Tibial nerve (tissue), 4 donors: ENCODE results near the gene GMCL2. TPM values are rescaled to one million over a fixed set of nuclear protein-coding genes. Genes with fewer than 3 reads are reported as not detected.

Experiments
- DNase-seq, 2 donors: peaks; one replicate each; pipeline ENCODE4 v3.0.0-alpha.2; 2019; ENCODE audit warnings: low spot score in 2 of 2
- H3K27ac ChIP-seq, 4 donors: fragments of 200-600 bp; sonication (generic) in 3 of 4; one replicate each; pipeline ENCODE4 v1.5.1; 2017 to 2019; ENCODE audit warnings: mild to moderate bottlenecking in 1 of 4
- H3K27me3 ChIP-seq, 2 donors: fragments of 200-600 bp; sonication (generic) in 1 of 2; one replicate each; pipeline versions ENCODE4 v1.5.1 to v1.6.0; 2017 to 2019
- H3K36me3 ChIP-seq, 3 donors: fragments of 200-600 bp; sonication (generic); one replicate each; pipeline ENCODE4 v1.5.1; 2018 to 2019
- H3K4me1 ChIP-seq, 4 donors: fragments of 200-600 bp; sonication (generic) in 3 of 4; one replicate each; pipeline ENCODE4 v1.5.1; 2017 to 2019
- H3K4me3 ChIP-seq, 4 donors: fragments of 200-600 bp; sonication (generic) in 3 of 4; one replicate each; pipeline ENCODE4 v1.5.1; 2017 to 2019; ENCODE audit warnings: mild to moderate bottlenecking in 1 of 4, moderate library complexity in 1 of 4
- H3K9me3 ChIP-seq, 4 donors: fragments of 200-600 bp; sonication (generic) in 3 of 4; one replicate each; pipeline ENCODE4 v1.5.1; 2017 to 2019
- CTCF ChIP-seq, 5 experiments: fragments of 200-600 bp in 3 of 5; fragments of 450-650 bp in 2 of 5; sonication (generic) in 3 of 5; IDR thresholded peaks; one replicate each; pipeline ENCODE4 v1.5.1; 2016 to 2019; ENCODE audit warnings: antibody characterized with exemption in 5 of 5, mild to moderate bottlenecking in 3 of 5, moderate library complexity in 2 of 5
- EP300 ChIP-seq, 2 donors: sonication (generic); formaldehyde crosslinking; IDR thresholded peaks; one replicate each; pipeline ENCODE4 v1.6.1; 2017; ENCODE audit warnings: antibody characterized with exemption in 2 of 2, mild to moderate bottlenecking in 1 of 2
- POLR2A ChIP-seq, 2 donors: fragments of 450-650 bp; IDR thresholded peaks; one replicate each; pipeline ENCODE4 v1.6.1; 2017; ENCODE audit warnings: antibody characterized with exemption in 2 of 2, mild to moderate bottlenecking in 2 of 2, moderate library complexity in 2 of 2
- WGBS, 2 donors: methylation state at CpG; one replicate each; pipeline ENCODE4 v1.1.5; 2018; 5-methylcytosine and 5-hydroxymethylcytosine counted together
- total RNA-seq, 4 donors: library from RNA; depleted of rRNA; stranded (reverse); fragments of >200 nt; gene quantifications; one replicate each; pipeline ENCODE4 v1.1.0, GENCODE V29; 2016

GMCL2 gene
- total RNA-seq, 4 donors from 2014 or later: not detected

- DNase-seq: peak; percentile 64 to 84
- WGBS, 2 donors: 24 to 30% methylated on average over 12 of the region's 12 CpGs
- Histone ChIP-seq H3K4me1 (peaks cover 0 to 73% (median 39%) of the 10 kb centered on the region in 4 donors), H3K9me3 (no peaks in the 10 kb centered on the region), H3K36me3 (peaks cover 0 to 15% (median 0%) of the 10 kb centered on the region in 3 donors), H3K4me3 (no peak overlapping the region), H3K27ac (peak overlapping the region in 1 of 4 donors; percentile 53), H3K27me3 (no peaks in the 10 kb centered on the region)
- TF ChIP-seq CTCF (IDR thresholded peaks at IDR 0.05): peak; percentile 45 to 67 (median 55)
- no peak for TF ChIP-seq POLR2A (IDR thresholded peaks at IDR 0.05)
Measured at GRCh38 chr5:178234750-178235587, 47.8 kb upstream of the GMCL2 start.

- no peak for TF ChIP-seq CTCF (IDR thresholded peaks at IDR 0.05)
- TF ChIP-seq EP300 (IDR thresholded peaks at IDR 0.05): no peak
- TF ChIP-seq POLR2A (IDR thresholded peaks at IDR 0.05): no peak
- 80 to 88% methylated on average over 7 of the region's 7 CpGs for WGBS, 2 donors
- no peaks in the 10 kb centered on the region for H3K27me3 ChIP-seq
- H3K4me1 ChIP-seq: peaks cover 0 to 77% (median 43%) of the 10 kb centered on the region in 4 donors
- H3K4me3 ChIP-seq: no peak overlapping the region
- no peak overlapping the region for H3K27ac ChIP-seq
- peaks cover 0 to 22% (median 0%) of the 10 kb centered on the region in 3 donors for H3K36me3 ChIP-seq
- DNase-seq: no peak
- no peaks in the 10 kb centered on the region for H3K9me3 ChIP-seq
Measured at GRCh38 chr5:178234121-178234749, 47.1 kb upstream of the GMCL2 start.

- 64 to 71% methylated on average over 9 to 11 of the region's 11 CpGs for WGBS, 2 donors
- H3K9me3 ChIP-seq: no peaks in the 10 kb centered on the region
- H3K4me1 ChIP-seq: peaks cover 0 to 66% (median 38%) of the 10 kb centered on the region in 4 donors
- peak overlapping the region; percentile 94 to 97 (median 96) for H3K27ac ChIP-seq
- DNase-seq: no peak
- peaks cover 0 to 35% (median 0%) of the 10 kb centered on the region in 3 donors for H3K36me3 ChIP-seq
- no peak for TF ChIP-seq EP300 (IDR thresholded peaks at IDR 0.05)
- TF ChIP-seq POLR2A (IDR thresholded peaks at IDR 0.05): no peak
- TF ChIP-seq CTCF (IDR thresholded peaks at IDR 0.05): no peak
- no peaks in the 10 kb centered on the region for H3K27me3 ChIP-seq
- peak overlapping the region; percentile 88 to 98 (median 94) for H3K4me3 ChIP-seq
Measured at GRCh38 chr5:178232920-178233429, 45.8 kb upstream of the GMCL2 start.

GRCh38 chr5:178232124-178232919 lies 45.2 kb upstream of the GMCL2 start, which contains the start of gene PHYKPL:
TSS of gene PHYKPL (minus strand) at chr5:178232802. CDS start at chr5:178232550, 252 bp downstream.
- peak within 1 kb of the TSS; percentile 88 to 98 (median 94) for H3K4me3 ChIP-seq
- TF ChIP-seq EP300 (IDR thresholded peaks at IDR 0.05) (peak in 1 of 2 donors; percentile 81), POLR2A (IDR thresholded peaks at IDR 0.05) (peak in 1 of 2 donors; percentile 41), CTCF (IDR thresholded peaks at IDR 0.05) (peak in 1 of 5 experiments; percentile 11)
- peaks cover 0 to under 1% (median 0%) of the 10 kb centered on the region in 4 donors for H3K9me3 ChIP-seq
- H3K27ac ChIP-seq: peak within 1 kb of the TSS; percentile 94 to 97 (median 96)
- no peaks in the 10 kb centered on the region for H3K27me3 ChIP-seq
- peak; percentile 35 to 41 for DNase-seq
- H3K4me1 ChIP-seq: peaks cover 0 to 60% (median 33%) of the 10 kb centered on the region in 4 donors
- WGBS, 2 donors: 1% methylated on average over 67 of the region's 102 CpGs; no CpG with 5 or more reads in 1 of the 2 donors
- H3K36me3 ChIP-seq: peaks cover 0 to 41% (median 0%) of the 10 kb centered on the region in 3 donors
